Measurements from ENCODE around the gene ONECUT1. TPM values are rescaled to one million over a fixed set of nuclear protein-coding genes. Genes with fewer than 3 reads are reported as not detected.

The ONECUT1 gene
- total and polyA plus RNA-seq, 10 of the 15 experiments (the other 5 are each of a cell fraction or from before 2014, with no cell fraction given) = 0.28 TPM; not detected in 9

DNA sequence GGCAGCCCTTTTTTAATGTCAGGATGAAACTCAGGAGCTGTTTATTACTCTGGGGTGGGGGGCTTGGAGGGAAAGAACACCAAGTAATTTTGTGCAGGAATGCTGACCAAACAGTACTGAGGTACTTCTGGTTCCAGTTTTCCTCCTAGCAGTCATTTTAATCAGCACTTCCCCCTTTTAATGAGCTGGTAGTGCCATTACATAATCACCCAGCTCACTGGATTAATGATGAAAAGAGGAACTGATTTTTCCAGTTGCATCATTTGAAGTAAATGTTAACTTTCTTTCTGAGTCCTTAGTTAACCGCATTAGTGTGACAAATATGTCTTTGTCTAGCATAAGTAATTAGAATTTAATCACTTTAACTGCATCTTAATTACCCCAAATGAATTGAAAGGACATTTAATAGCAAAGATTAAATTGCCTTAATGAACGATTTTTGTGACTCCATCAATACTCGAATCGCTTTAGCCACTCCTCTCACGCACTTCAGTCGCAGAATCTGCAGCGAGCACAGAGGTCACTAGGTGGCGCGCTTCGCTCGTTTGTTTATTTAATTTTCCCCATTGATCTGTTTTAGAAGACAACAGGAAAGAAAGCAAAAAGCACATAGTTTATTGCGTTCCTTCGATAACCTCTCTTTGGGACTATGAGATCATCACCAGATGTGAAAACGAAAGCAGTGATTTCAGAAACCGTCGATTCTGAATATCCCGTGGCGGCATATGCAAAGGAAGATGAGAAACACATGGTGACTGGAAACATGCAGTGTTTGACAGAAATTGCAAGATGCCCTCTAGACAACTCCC lies 9.8 kb downstream of the ONECUT1 start (continued):
- TF ChIP-seq, protein P1, sequence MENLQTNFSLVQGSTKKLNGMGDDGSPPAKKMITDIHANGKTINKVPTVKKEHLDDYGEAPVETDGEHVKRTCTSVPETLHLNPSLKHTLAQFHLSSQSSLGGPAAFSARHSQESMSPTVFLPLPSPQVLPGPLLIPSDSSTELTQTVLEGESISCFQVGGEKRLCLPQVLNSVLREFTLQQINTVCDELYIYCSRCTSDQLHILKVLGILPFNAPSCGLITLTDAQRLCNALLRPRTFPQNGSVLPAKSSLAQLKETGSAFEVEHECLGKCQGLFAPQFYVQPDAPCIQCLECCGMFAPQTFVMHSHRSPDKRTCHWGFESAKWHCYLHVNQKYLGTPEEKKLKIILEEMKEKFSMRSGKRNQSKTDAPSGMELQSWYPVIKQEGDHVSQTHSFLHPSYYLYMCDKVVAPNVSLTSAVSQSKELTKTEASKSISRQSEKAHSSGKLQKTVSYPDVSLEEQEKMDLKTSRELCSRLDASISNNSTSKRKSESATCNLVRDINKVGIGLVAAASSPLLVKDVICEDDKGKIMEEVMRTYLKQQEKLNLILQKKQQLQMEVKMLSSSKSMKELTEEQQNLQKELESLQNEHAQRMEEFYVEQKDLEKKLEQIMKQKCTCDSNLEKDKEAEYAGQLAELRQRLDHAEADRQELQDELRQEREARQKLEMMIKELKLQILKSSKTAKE (IDR thresholded peaks at IDR 0.05; ENCODE audit: low read depth, poor library complexity, severe bottlenecking) = peak; percentile 72
- TF ChIP-seq MEF2B (IDR thresholded peaks at IDR 0.05; ENCODE audit: partially characterized antibody, poor library complexity, severe bottlenecking) (peak; percentile 47), IRF4 (IDR thresholded peaks at IDR 0.05; ENCODE audit: low read depth, low read length) (peak; percentile 66; the same call in 1 of the 2 replicates), NFYA (IDR thresholded peaks at IDR 0.05; ENCODE audit: borderline replicate concordance, low read depth, low read length) (no peak), SREBF1 (IDR thresholded peaks at IDR 0.05; ENCODE audit: low read length) (no peak), BACH1 (IDR thresholded peaks at IDR 0.05; ENCODE audit: borderline replicate concordance) (peak; percentile 58; the same call in 1 of the 2 replicates), YBX1 (IDR thresholded peaks at IDR 0.05) (no peak), ZNF217 (IDR thresholded peaks at IDR 0.05) (no peak; the same call in 1 of the 2 replicates), MTA2 (IDR thresholded peaks at IDR 0.05; ENCODE audit: low read depth) (peak; percentile 100), STAT3 (IDR thresholded peaks at IDR 0.05; ENCODE audit: low read depth, low read length) (no peak), BHLHE40 (IDR thresholded peaks at IDR 0.05; ENCODE audit: borderline replicate concordance in 1 of 2, low read depth in 2 of 2, low read length in 1 of 2) (peak; percentile 20 to 48; a peak in 2 of 4 replicates), FOXK2 (IDR thresholded peaks at IDR 0.05) (no peak), TARDBP (IDR thresholded peaks at IDR 0.05; ENCODE audit: borderline replicate concordance) (no peak), IKZF1 (conservative IDR thresholded peaks at IDR 0.05) (peak; percentile 95), HDAC2 (IDR thresholded peaks at IDR 0.05) (no peak), HDGF (IDR thresholded peaks at IDR 0.05) (no peak), NR2C1 (IDR thresholded peaks at IDR 0.05) (no peak)
- TF ChIP-seq, protein P2, sequence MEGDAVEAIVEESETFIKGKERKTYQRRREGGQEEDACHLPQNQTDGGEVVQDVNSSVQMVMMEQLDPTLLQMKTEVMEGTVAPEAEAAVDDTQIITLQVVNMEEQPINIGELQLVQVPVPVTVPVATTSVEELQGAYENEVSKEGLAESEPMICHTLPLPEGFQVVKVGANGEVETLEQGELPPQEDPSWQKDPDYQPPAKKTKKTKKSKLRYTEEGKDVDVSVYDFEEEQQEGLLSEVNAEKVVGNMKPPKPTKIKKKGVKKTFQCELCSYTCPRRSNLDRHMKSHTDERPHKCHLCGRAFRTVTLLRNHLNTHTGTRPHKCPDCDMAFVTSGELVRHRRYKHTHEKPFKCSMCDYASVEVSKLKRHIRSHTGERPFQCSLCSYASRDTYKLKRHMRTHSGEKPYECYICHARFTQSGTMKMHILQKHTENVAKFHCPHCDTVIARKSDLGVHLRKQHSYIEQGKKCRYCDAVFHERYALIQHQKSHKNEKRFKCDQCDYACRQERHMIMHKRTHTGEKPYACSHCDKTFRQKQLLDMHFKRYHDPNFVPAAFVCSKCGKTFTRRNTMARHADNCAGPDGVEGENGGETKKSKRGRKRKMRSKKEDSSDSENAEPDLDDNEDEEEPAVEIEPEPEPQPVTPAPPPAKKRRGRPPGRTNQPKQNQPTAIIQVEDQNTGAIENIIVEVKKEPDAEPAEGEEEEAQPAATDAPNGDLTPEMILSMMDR (IDR thresholded peaks at IDR 0.05 in 2 of 3, conservative IDR thresholded peaks at IDR 0.05 in 1 of 3; ENCODE audit: control insufficient read depth in 2 of 3, extremely low read depth in 1 of 3, insufficient read depth in 1 of 3, low read depth in 3 of 3, low read length in 3 of 3) = peak; percentile 82 to 97 (median 85)
- TF ChIP-seq, protein P3, sequence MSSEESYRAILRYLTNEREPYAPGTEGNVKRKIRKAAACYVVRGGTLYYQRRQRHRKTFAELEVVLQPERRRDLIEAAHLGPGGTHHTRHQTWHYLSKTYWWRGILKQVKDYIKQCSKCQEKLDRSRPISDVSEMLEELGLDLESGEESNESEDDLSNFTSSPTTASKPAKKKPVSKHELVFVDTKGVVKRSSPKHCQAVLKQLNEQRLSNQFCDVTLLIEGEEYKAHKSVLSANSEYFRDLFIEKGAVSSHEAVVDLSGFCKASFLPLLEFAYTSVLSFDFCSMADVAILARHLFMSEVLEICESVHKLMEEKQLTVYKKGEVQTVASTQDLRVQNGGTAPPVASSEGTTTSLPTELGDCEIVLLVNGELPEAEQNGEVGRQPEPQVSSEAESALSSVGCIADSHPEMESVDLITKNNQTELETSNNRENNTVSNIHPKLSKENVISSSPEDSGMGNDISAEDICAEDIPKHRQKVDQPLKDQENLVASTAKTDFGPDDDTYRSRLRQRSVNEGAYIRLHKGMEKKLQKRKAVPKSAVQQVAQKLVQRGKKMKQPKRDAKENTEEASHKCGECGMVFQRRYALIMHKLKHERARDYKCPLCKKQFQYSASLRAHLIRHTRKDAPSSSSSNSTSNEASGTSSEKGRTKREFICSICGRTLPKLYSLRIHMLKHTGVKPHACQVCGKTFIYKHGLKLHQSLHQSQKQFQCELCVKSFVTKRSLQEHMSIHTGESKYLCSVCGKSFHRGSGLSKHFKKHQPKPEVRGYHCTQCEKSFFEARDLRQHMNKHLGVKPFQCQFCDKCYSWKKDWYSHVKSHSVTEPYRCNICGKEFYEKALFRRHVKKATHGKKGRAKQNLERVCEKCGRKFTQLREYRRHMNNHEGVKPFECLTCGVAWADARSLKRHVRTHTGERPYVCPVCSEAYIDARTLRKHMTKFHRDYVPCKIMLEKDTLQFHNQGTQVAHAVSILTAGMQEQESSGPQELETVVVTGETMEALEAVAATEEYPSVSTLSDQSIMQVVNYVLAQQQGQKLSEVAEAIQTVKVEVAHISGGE (CRISPR knock-in tag; IDR thresholded peaks at IDR 0.05) = no peak
- TF ChIP-seq, protein P4, sequence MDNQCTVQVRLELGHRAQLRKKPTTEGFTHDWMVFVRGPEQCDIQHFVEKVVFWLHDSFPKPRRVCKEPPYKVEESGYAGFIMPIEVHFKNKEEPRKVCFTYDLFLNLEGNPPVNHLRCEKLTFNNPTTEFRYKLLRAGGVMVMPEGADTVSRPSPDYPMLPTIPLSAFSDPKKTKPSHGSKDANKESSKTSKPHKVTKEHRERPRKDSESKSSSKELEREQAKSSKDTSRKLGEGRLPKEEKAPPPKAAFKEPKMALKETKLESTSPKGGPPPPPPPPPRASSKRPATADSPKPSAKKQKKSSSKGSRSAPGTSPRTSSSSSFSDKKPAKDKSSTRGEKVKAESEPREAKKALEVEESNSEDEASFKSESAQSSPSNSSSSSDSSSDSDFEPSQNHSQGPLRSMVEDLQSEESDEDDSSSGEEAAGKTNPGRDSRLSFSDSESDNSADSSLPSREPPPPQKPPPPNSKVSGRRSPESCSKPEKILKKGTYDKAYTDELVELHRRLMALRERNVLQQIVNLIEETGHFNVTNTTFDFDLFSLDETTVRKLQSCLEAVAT (IDR thresholded peaks at IDR 0.05) = 0 out of 2 replicates have a peak, but pooled peaks have one; percentile 35
